Smooth muscle cell (in vitro differentiated cells): ENCODE measurements around the gene GSTA5. TPM values are rescaled to one million over a fixed set of nuclear protein-coding genes. Genes with fewer than 3 reads are reported as not detected.
A peak's percentile ranks its signal among the peaks of the same experiment; 100 is the strongest.
"Not testable (repeated sequence)": the region's sequence is repeated elsewhere in the genome, so short reads cannot be mapped to it uniquely, and the experiment has no call there.

Experiments
- DNase-seq: peaks from one replicate; lab custom pipeline; 2025; ENCODE audit not compliant: unreplicated experiment; lab: John Stamatoyannopoulos, UW
- H2AFZ ChIP-seq: fragments of 200-600 bp; sonication (generic); 2 replicates; pipeline ENCODE4 v1.6.0; 2016; ENCODE audit warnings: antibody characterized with exemption, low read depth, mild to moderate bottlenecking
- H3F3A ChIP-seq: fragments of 200-600 bp; sonication (generic); 2 replicates; pipeline ENCODE4 v1.6.0; 2017; ENCODE audit warnings: antibody characterized with exemption, low read depth
- H3K27ac ChIP-seq: fragments of 200-600 bp; sonication (generic); 2 replicates; pipeline ENCODE4 v1.5.1; 2016; ENCODE audit warnings: low read depth, mild to moderate bottlenecking
- H3K27me3 ChIP-seq: fragments of 200-600 bp; sonication (generic); 2 replicates; pipeline ENCODE4 v1.6.1; 2016; ENCODE audit warnings: low read depth, mild to moderate bottlenecking
- H3K36me3 ChIP-seq: fragments of 200-600 bp; sonication (generic); 2 replicates; pipeline ENCODE4 v1.5.1; 2016; ENCODE audit warnings: low read depth
- H3K4me1 ChIP-seq: fragments of 200-600 bp; sonication (generic); 2 replicates; pipeline ENCODE4 v1.5.1; 2016; ENCODE audit warnings: low read depth
- H3K4me2 ChIP-seq: fragments of 200-600 bp; sonication (generic); 2 replicates; pipeline ENCODE4 v1.6.0; 2016; ENCODE audit warnings: mild to moderate bottlenecking
- H3K4me3 ChIP-seq: fragments of 200-600 bp; sonication (generic); 2 replicates; pipeline ENCODE4 v1.5.1; 2016; ENCODE audit warnings: mild to moderate bottlenecking
- H3K79me2 ChIP-seq: fragments of 200-600 bp; sonication (generic); 2 replicates; pipeline ENCODE4 v1.6.0; 2016; ENCODE audit warnings: low read depth, mild to moderate bottlenecking
- H3K9ac ChIP-seq: fragments of 200-600 bp; sonication (generic); 2 replicates; pipeline ENCODE4 v1.6.0; 2016; ENCODE audit warnings: low read depth
- H3K9me3 ChIP-seq: fragments of 200-600 bp; sonication (generic); replicated peaks from 2 replicates; pipeline ENCODE4 v1.5.1; 2016; ENCODE audit warnings: low read depth
- H4K20me1 ChIP-seq: fragments of 200-600 bp; sonication (generic); 2 replicates; pipeline ENCODE4 v1.6.0; 2016; ENCODE audit warnings: low read depth
- CTCF ChIP-seq: fragments of 200-600 bp; sonication (generic); IDR thresholded peaks from 2 replicates; pipeline ENCODE4 v1.5.1; 2017; ENCODE audit warnings: borderline replicate concordance, mild to moderate bottlenecking, antibody characterized with exemption; ENCODE audit not compliant: insufficient read depth, poor library complexity, severe bottlenecking
- WGBS: methylation state at CpG from one replicate; pipeline ENCODE4 v1.1.7; 2016; ENCODE audit warnings: low lambda C conversion rate; 5-methylcytosine and 5-hydroxymethylcytosine counted together
- polyA plus RNA-seq: library from polyadenylated mRNA; unstranded; fragments of >200 nt; fragmentation: Nextera tagmentation; extraction: Ambion mirVana; gene quantifications from 2 replicates; pipeline ENCODE4 v1.2.1, GENCODE V29; 2016
- total RNA-seq: library from RNA; depleted of rRNA; stranded (reverse); fragments of >200 nt; gene quantifications from 2 replicates; pipeline ENCODE4 v1.2.3, GENCODE V29; 2014

Gene GSTA5
- total and polyA plus RNA-seq, 2 experiments from 2014 or later = not detected

GRCh38 chr6:52876056-52876787 lies 35.6 kb upstream of the GSTA5 start:
- H2AFZ ChIP-seq = no peak overlapping the region
- TF ChIP-seq CTCF = no peak
- H3K9ac ChIP-seq = no peak overlapping the region
- no peaks in the 10 kb centered on the region for H3K4me1 ChIP-seq
- H3K36me3 ChIP-seq = no peaks in the 10 kb centered on the region
- H3K27ac ChIP-seq = peak overlapping the region; percentile 46
- H3F3A ChIP-seq = peaks cover 11% of the 10 kb centered on the region
- H3K4me2 ChIP-seq = peak overlapping the region; percentile 23
- H3K79me2 ChIP-seq = no peaks in the 10 kb centered on the region
- H3K9me3 ChIP-seq = no peaks in the 10 kb centered on the region
- H3K4me3 ChIP-seq = no peak overlapping the region
- H3K27me3 ChIP-seq = no peaks in the 10 kb centered on the region
- 85% methylated on average over 7 of the region's 7 CpGs for WGBS
- no peaks in the 10 kb centered on the region for H4K20me1 ChIP-seq
- DNase-seq = no peak

GRCh38 chr6:52872031-52872430 lies 31.4 kb upstream of the GSTA5 start:
- Histone ChIP-seq H3K9ac (no peak overlapping the region), H3K27me3 (no peaks in the 10 kb centered on the region), H3K9me3 (no peaks in the 10 kb centered on the region), H4K20me1 (no peaks in the 10 kb centered on the region), H3K4me1 (no peaks in the 10 kb centered on the region), H3K79me2 (no peaks in the 10 kb centered on the region), H3F3A (peaks cover 6% of the 10 kb centered on the region), H3K27ac (no peak overlapping the region), H3K4me2 (no peak overlapping the region), H2AFZ (no peak overlapping the region), H3K4me3 (no peak overlapping the region), H3K36me3 (no peaks in the 10 kb centered on the region)
- DNase-seq = no peak
- WGBS = 51% methylated on average over 4 of the region's 4 CpGs
- no peak for TF ChIP-seq CTCF

DNA sequence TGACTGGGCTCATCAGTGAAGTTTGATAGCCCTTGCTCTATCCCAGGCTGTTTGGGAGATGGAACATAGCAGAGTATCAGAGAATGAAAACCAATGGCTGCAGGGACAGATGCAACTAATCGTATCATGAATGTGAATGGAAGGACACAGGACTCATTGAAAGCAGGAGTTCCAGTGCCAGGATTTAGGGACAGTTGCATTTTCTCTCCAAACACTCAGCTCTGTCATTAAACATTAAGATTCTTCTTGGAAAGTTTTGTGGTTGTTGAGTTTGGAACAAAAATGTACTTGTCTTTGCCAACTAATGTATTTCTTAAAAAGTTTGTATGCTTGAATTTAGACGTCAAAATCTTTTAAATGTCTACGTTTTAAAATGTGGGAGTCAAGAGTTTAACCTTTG lies 31.0 kb upstream of the GSTA5 start:
- H3K4me3 ChIP-seq = no peak overlapping the region
- H3K9me3 ChIP-seq = no peaks in the 10 kb centered on the region
- no peaks in the 10 kb centered on the region for H3K27me3 ChIP-seq
- no peak overlapping the region for H3K9ac ChIP-seq
- H3K36me3 ChIP-seq = no peaks in the 10 kb centered on the region
- H3F3A ChIP-seq = peaks cover 6% of the 10 kb centered on the region
- no peaks in the 10 kb centered on the region for H4K20me1 ChIP-seq
- H3K4me2 ChIP-seq = no peak overlapping the region
- no peak overlapping the region for H2AFZ ChIP-seq
- no peak overlapping the region for H3K27ac ChIP-seq
- DNase-seq = no peak
- WGBS = 79% methylated on average over 3 of the region's 3 CpGs
- no peak for TF ChIP-seq CTCF
- H3K79me2 ChIP-seq = no peaks in the 10 kb centered on the region
- no peaks in the 10 kb centered on the region for H3K4me1 ChIP-seq

DNA sequence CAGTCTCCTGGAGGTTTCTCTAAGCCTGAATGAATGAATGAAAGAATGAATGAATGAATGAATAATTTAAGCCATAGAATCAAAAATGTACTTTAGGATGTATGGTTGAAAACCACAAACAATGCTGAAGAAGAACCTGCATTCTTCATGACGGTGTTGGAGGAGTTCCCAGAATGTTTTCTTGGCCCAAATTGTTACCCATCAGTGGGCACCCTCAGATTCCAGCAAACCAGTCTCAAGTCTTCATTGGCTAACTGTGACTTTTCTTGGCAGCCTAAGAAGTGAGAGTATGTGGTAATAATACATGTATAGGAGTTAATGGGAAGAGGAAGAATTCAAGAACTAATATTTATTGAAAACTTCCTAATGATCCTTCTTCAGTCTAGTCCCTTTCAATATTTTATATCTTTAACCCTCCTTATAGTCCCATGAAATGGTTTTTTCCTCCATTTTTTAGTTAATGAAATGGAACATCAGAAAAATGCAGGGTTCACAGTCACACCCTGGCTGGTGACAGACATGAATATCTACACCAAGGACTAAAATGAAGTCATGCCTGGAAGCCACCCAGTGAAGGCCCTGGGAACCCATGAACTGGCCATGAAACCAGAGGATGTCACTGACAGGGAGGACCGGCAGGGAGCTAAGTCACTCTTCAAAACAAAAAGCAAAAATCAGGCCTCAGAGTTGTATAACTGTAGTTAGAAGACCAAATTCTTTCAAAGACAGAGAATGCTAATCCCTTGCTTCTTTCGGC lies 29.9 kb upstream of the GSTA5 start:
- H3K27ac ChIP-seq, H3K4me2 ChIP-seq, H3K9ac ChIP-seq, H3F3A ChIP-seq, H3K4me1 ChIP-seq, H3K79me2 ChIP-seq, DNase-seq, H3K4me3 ChIP-seq, H2AFZ ChIP-seq, H3K27me3 ChIP-seq, H4K20me1 ChIP-seq, H3K9me3 ChIP-seq, H3K36me3 ChIP-seq: not testable (repeated sequence)
- 95% methylated on average over 3 of the region's 3 CpGs for WGBS

DNA sequence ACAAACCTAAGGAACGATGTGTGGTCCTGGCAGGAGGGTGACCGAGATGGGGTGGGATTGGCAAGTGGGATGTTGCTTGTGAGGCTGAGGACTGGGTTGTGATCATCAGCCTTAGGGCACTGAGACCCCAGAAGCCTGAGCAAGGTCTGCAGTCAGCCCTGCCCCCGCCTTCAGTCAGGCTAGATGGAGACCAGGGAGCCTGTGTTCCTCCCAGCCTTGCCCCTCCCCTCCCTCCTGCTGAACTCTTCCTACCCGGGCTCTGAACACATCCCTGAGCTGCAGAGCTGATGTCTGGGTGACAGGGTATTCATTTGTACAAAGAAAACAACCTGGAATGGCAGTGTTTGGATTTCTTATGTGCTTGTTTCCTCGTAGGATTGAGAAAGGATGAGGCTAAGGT lies 28.3 kb upstream of the GSTA5 start:
- H3K27me3 ChIP-seq, H3K9ac ChIP-seq, H3K27ac ChIP-seq, H3K4me3 ChIP-seq, H3K9me3 ChIP-seq, H3K4me2 ChIP-seq, H3K36me3 ChIP-seq, H3K4me1 ChIP-seq, H4K20me1 ChIP-seq, H3K79me2 ChIP-seq, H3F3A ChIP-seq, H2AFZ ChIP-seq, DNase-seq: not testable (repeated sequence)
- 76% methylated on average over 5 of the region's 5 CpGs for whole genome bisulfite sequencing
